H9 (cell line): ENCODE results near the gene RORC. TPM values are rescaled to one million over a fixed set of nuclear protein-coding genes. Genes with fewer than 3 reads are reported as not detected.

ENCODE experiments used
- DNase-seq: peaks from one replicate; pipeline ENCODE4 v3.0.0-alpha.2; 2017
- H2AFZ ChIP-seq: one replicate; pipeline ENCODE4 v1.6.1; 2013; ENCODE audit warnings: mild to moderate bottlenecking, low read length, control low read depth, moderate library complexity
- H2AK5ac ChIP-seq: 2 replicates; pipeline ENCODE4 v1.6.1; 2013; ENCODE audit warnings: low read length, control low read depth, mixed read lengths; ENCODE audit not compliant: insufficient read length
- H2BK120ac ChIP-seq: one replicate; pipeline ENCODE4 v1.6.1; 2013; ENCODE audit warnings: low read depth, mild to moderate bottlenecking, low read length, control low read depth, inconsistent platforms; ENCODE audit not compliant: poor library complexity, severe bottlenecking
- H2BK12ac ChIP-seq: 2 replicates; pipeline ENCODE4 v1.6.1; 2013; ENCODE audit warnings: low read length, control low read depth, mixed read lengths, low read depth; ENCODE audit not compliant: insufficient read length
- H2BK15ac ChIP-seq: 2 replicates; pipeline ENCODE4 v1.6.1; 2013; ENCODE audit warnings: low read depth, low read length, control low read depth
- H2BK20ac ChIP-seq: one replicate; pipeline ENCODE4 v1.6.1; 2013; ENCODE audit warnings: low read depth, mild to moderate bottlenecking, low read length, control low read depth, inconsistent platforms; ENCODE audit not compliant: poor library complexity, severe bottlenecking
- H2BK5ac ChIP-seq: 2 replicates; pipeline ENCODE4 v1.6.1; 2013; ENCODE audit warnings: low read length, control low read depth, mixed read lengths; ENCODE audit not compliant: insufficient read length
- H3K14ac ChIP-seq: 2 replicates; pipeline ENCODE4 v1.6.1; 2013; ENCODE audit warnings: low read length, control low read depth; ENCODE audit not compliant: insufficient read depth
- H3K18ac ChIP-seq: 2 replicates; pipeline ENCODE4 v1.6.1; 2013; ENCODE audit warnings: low read depth, mild to moderate bottlenecking, mixed read lengths, low read length, control low read depth; ENCODE audit not compliant: insufficient read length
- H3K23ac ChIP-seq: 2 replicates; pipeline ENCODE4 v1.6.1; 2013; ENCODE audit warnings: low read length, control low read depth, mixed read lengths, low read depth; ENCODE audit not compliant: insufficient read length
- H3K23me2 ChIP-seq: 2 replicates; pipeline ENCODE4 v1.6.1; 2013; ENCODE audit warnings: low read depth, mild to moderate bottlenecking, mixed read lengths, low read length, control low read depth; ENCODE audit not compliant: insufficient read length, poor library complexity, severe bottlenecking
- H3K27ac ChIP-seq: 2 replicates; pipeline ENCODE4 v1.5.1; 2013; ENCODE audit warnings: low read length, control low read depth, mixed read lengths, low read depth; ENCODE audit not compliant: insufficient read length
- H3K27me3 ChIP-seq: 2 replicates; pipeline ENCODE4 v1.6.1; 2013; ENCODE audit warnings: low read length, control low read depth, inconsistent platforms; ENCODE audit not compliant: insufficient read depth
- H3K4ac ChIP-seq: 2 replicates; pipeline ENCODE4 v1.6.1; 2013; ENCODE audit warnings: low read depth, mild to moderate bottlenecking, control low read depth, inconsistent platforms, low read length, moderate library complexity
- H3K4me1 ChIP-seq: 2 replicates; pipeline ENCODE4 v1.6.1; 2013; ENCODE audit warnings: low read length, control low read depth, inconsistent platforms; ENCODE audit not compliant: insufficient read depth
- H3K4me2 ChIP-seq: 2 replicates; pipeline ENCODE4 v1.6.1; 2013; ENCODE audit warnings: low read length, control low read depth, mixed read lengths; ENCODE audit not compliant: insufficient read length, insufficient read depth
- H3K56ac ChIP-seq: 2 replicates; pipeline ENCODE4 v1.6.1; 2013; ENCODE audit warnings: low read depth, mild to moderate bottlenecking, mixed read lengths, low read length, control low read depth; ENCODE audit not compliant: insufficient read length
- H3K79me1 ChIP-seq: 2 replicates; pipeline ENCODE4 v1.6.1; 2013; ENCODE audit warnings: low read depth, mild to moderate bottlenecking, moderate library complexity, low read length, control low read depth, inconsistent platforms; ENCODE audit not compliant: insufficient read depth, poor library complexity, severe bottlenecking
- H3K79me2 ChIP-seq: 2 replicates; pipeline ENCODE4 v1.6.1; 2013; ENCODE audit warnings: low read length, control low read depth, inconsistent platforms; ENCODE audit not compliant: insufficient read depth
- H3K9ac ChIP-seq: 2 replicates; pipeline ENCODE4 v1.6.1; 2013; ENCODE audit warnings: low read length, control low read depth, mixed read lengths; ENCODE audit not compliant: insufficient read length; ENCODE audit errors: extremely low read depth
- H3K9me3 ChIP-seq: one replicate; pipeline ENCODE4 v1.6.1; 2013; ENCODE audit warnings: low read depth, low read length, inconsistent platforms; ENCODE audit not compliant: control insufficient read depth
- H3T11ph ChIP-seq: one replicate; pipeline ENCODE4 v1.6.1; 2013; ENCODE audit warnings: mild to moderate bottlenecking, low read length, control low read depth, inconsistent platforms
- H4K20me1 ChIP-seq: one replicate; pipeline ENCODE4 v1.6.1; 2013; ENCODE audit not compliant: control insufficient read depth, insufficient read length, insufficient read depth
- H4K5ac ChIP-seq: 2 replicates; pipeline ENCODE4 v1.6.1; 2013; ENCODE audit warnings: low read depth, mild to moderate bottlenecking, mixed read lengths, low read length, control low read depth; ENCODE audit not compliant: insufficient read length
- H4K8ac ChIP-seq: replicated peaks from 2 replicates; pipeline ENCODE4 v1.6.1; 2013; ENCODE audit warnings: low read length, control low read depth, mixed read lengths, low read depth; ENCODE audit not compliant: insufficient read length
- H4K91ac ChIP-seq: 2 replicates; pipeline ENCODE4 v1.6.1; 2013; ENCODE audit warnings: low read depth, mild to moderate bottlenecking, moderate library complexity, mixed read lengths, low read length, control low read depth; ENCODE audit not compliant: insufficient read length
- H3K27ac Mint-ChIP-seq, 3 experiments: 2 replicates in 2 of 3; 3 replicates in 1 of 3; pipeline ENCODE4 v1.8.0; 2020 to 2021; ENCODE audit warnings: mixed read lengths in 3 of 3, mild to moderate bottlenecking in 1 of 3, moderate library complexity in 1 of 3
- H3K27me3 Mint-ChIP-seq: 2 replicates; pipeline ENCODE4 v1.8.0; 2021; ENCODE audit warnings: low read depth, mild to moderate bottlenecking, moderate library complexity, mixed read lengths
- H3K36me3 Mint-ChIP-seq, 3 experiments: 2 replicates in 2 of 3; 3 replicates in 1 of 3; pipeline ENCODE4 v1.8.0; 2020 to 2021; ENCODE audit warnings: low read depth in 3 of 3, mixed read lengths in 3 of 3; ENCODE audit not compliant: insufficient read depth in 1 of 3
- H3K4me1 Mint-ChIP-seq, 2 experiments: 2 replicates each; pipeline ENCODE4 v1.8.0; 2020; ENCODE audit warnings: mixed read lengths in 2 of 2
- H3K4me3 Mint-ChIP-seq, 2 experiments: 2 replicates in 1 of 2; 3 replicates in 1 of 2; pipeline ENCODE4 v1.8.0; 2020 to 2021; ENCODE audit warnings: mild to moderate bottlenecking in 2 of 2, mixed read lengths in 2 of 2, moderate library complexity in 1 of 2
- H3K9me3 Mint-ChIP-seq, 2 experiments: 2 replicates in 1 of 2; 3 replicates in 1 of 2; pipeline ENCODE4 v1.8.0; 2020; ENCODE audit warnings: mild to moderate bottlenecking in 2 of 2, mixed read lengths in 2 of 2, moderate library complexity in 1 of 2
- CTCF ChIP-seq: fragments of 200-600 bp; sonication (generic); conservative IDR thresholded peaks from 3 replicates; pipeline ENCODE4 v1.8.0; 2021; ENCODE audit warnings: antibody characterized with exemption, mild to moderate bottlenecking
- WGBS: extraction: QIAGEN DNeasy Blood & Tissue Kit; methylation state at CpG from one replicate; pipeline ENCODE4 v1.1.7; 2013; ENCODE audit warnings: missing lambda C conversion rate, low lambda C conversion rate, mixed read lengths; ENCODE audit not compliant: insufficient read length; ENCODE audit errors: extremely low coverage; 5-methylcytosine and 5-hydroxymethylcytosine counted together
- total RNA-seq: library from RNA; stranded (reverse); gene quantifications from 2 replicates; pipeline ENCODE4 v1.2.1, GENCODE V29; 2021

The RORC gene
- total RNA-seq, 1 experiment from 2014 or later: 0.52 TPM

- DNase-seq: no peak
- H2BK120ac ChIP-seq: no peak overlapping the region
Measured at GRCh38 chr1:151849126-151849525, 17.5 kb upstream of the RORC start.

More at GRCh38 chr1:151849126-151849525, 17.5 kb upstream of the RORC start:
- no peaks in the 10 kb centered on the region for H3K23me2 ChIP-seq
- no peak overlapping the region for H3K14ac ChIP-seq
- H2BK15ac ChIP-seq: no peak overlapping the region
- H2BK20ac ChIP-seq: no peak overlapping the region
- Mint-ChIP-seq H3K9me3 (no peaks in the 10 kb centered on the region), H3K4me1 (peaks cover 24% of the 10 kb centered on the region in 2 experiments), H3K4me3 (no peak overlapping the region), H3K27ac (no peak overlapping the region), H3K36me3 (peaks cover 0 to 11% (median 0%) of the 10 kb centered on the region in 3 experiments; a peak in 1 of 7 replicates), H3K27me3 (peaks cover 51% of the 10 kb centered on the region)
- no peak overlapping the region for H4K5ac ChIP-seq
- no peak overlapping the region for H2BK12ac ChIP-seq
- no peak overlapping the region for H4K8ac ChIP-seq
- no peaks in the 10 kb centered on the region for H3K27me3 ChIP-seq
- no peak overlapping the region for H3K4me2 ChIP-seq
- no peak overlapping the region for H3K27ac ChIP-seq
- H4K20me1 ChIP-seq: no peaks in the 10 kb centered on the region
- H3K18ac ChIP-seq: no peak overlapping the region
- no peaks in the 10 kb centered on the region for H3K79me1 ChIP-seq
- WGBS: no CpG with 5 or more reads among the region's 3 CpGs
- H3K9me3 ChIP-seq: no peaks in the 10 kb centered on the region
- no peak overlapping the region for H3K56ac ChIP-seq
- no peak overlapping the region for H2BK5ac ChIP-seq
- H3K79me2 ChIP-seq: no peaks in the 10 kb centered on the region
- no peak overlapping the region for H3K9ac ChIP-seq
- H3K4me1 ChIP-seq: peaks cover 3% of the 10 kb centered on the region; the same call in 1 of the 2 replicates
- no peak overlapping the region for H3K23ac ChIP-seq
- no peak for TF ChIP-seq CTCF
- no peak overlapping the region for H3K4ac ChIP-seq
- H2AK5ac ChIP-seq: no peak overlapping the region
- H3T11ph ChIP-seq: no peak overlapping the region
- no peak overlapping the region for H4K91ac ChIP-seq
- no peak overlapping the region for H2AFZ ChIP-seq
